IMR-90 (cell line): ENCODE measurements around the gene CUX1. TPM values are rescaled to one million over a fixed set of nuclear protein-coding genes. Genes with fewer than 3 reads are reported as not detected.

ENCODE experiments used
- ATAC-seq: fragments of 200-7000 bp; cut with Tn5 transposase; 2 replicates; pipeline ENCODE4 v1.9.1; 2020; ENCODE audit warnings: low read depth, mild to moderate bottlenecking, moderate library complexity
- BruUV-seq: library from RNA; stranded (reverse); fragments of 400-500 nt; replicated peaks from 2 replicates; lab custom pipeline; 2021; lab: Mats Ljungman, UMichigan
- CTCF ChIA-PET: fragments of 300-600 bp; formaldehyde crosslinking; extraction: SDS; loops from one replicate; lab custom pipeline; 2021; ENCODE audit warnings: antibody characterized with exemption; lab: Yijun Ruan, JAX
- POLR2A ChIA-PET: fragments of 300-600 bp; sonication (Branson Sonifier 250); formaldehyde crosslinking; loops from one replicate; lab custom pipeline; 2022; ENCODE audit warnings: antibody characterized with exemption; ENCODE audit not compliant: unreplicated experiment; lab: Charles Lee
- DNase-seq: peaks from one replicate; pipeline ENCODE4 v3.0.0; 2013
- H2AFZ ChIP-seq: replicated peaks from 2 replicates; pipeline ENCODE3; 2013; ENCODE audit warnings: low read length, mild to moderate bottlenecking; ENCODE audit not compliant: poor library complexity
- H2AK5ac ChIP-seq: 2 replicates; pipeline ENCODE4 v1.6.1; 2013; ENCODE audit warnings: low read depth, low read length, inconsistent platforms
- H2AK9ac ChIP-seq: replicated peaks from 2 replicates; pipeline ENCODE3; 2013; ENCODE audit warnings: mild to moderate bottlenecking, low read depth, low read length, moderate library complexity; ENCODE audit not compliant: poor library complexity
- H2BK120ac ChIP-seq: 2 replicates; pipeline ENCODE4 v1.6.1; 2013; ENCODE audit warnings: low read depth, low read length, inconsistent platforms
- H2BK15ac ChIP-seq: 3 replicates; pipeline ENCODE4 v1.6.1; 2013; ENCODE audit warnings: low read depth, low read length, inconsistent platforms
- H2BK20ac ChIP-seq: 2 replicates; pipeline ENCODE4 v1.6.1; 2013; ENCODE audit warnings: low read depth, mild to moderate bottlenecking, inconsistent platforms, low read length, moderate library complexity
- H2BK5ac ChIP-seq: 2 replicates; pipeline ENCODE4 v1.6.1; 2013; ENCODE audit warnings: mild to moderate bottlenecking, low read depth, low read length, inconsistent platforms; ENCODE audit not compliant: poor library complexity, severe bottlenecking
- H3K14ac ChIP-seq: replicated peaks from 2 replicates; pipeline ENCODE4 v1.6.1; 2013; ENCODE audit warnings: low read depth, low read length, inconsistent platforms
- H3K18ac ChIP-seq: 2 replicates; pipeline ENCODE4 v1.6.1; 2013; ENCODE audit warnings: low read depth, low read length, control low read depth
- H3K23ac ChIP-seq: 2 replicates; pipeline ENCODE4 v1.6.1; 2013; ENCODE audit warnings: low read depth, low read length, inconsistent platforms
- H3K27ac ChIP-seq: 2 replicates; pipeline ENCODE4 v1.5.1; 2013; ENCODE audit warnings: mild to moderate bottlenecking, control low read depth, low read length; ENCODE audit not compliant: insufficient read depth
- H3K27me3 ChIP-seq: 2 replicates; pipeline ENCODE4 v1.6.1; 2013; ENCODE audit warnings: low read length; ENCODE audit not compliant: control insufficient read depth, insufficient read depth
- H3K36me3 ChIP-seq: 2 replicates; pipeline ENCODE4 v1.6.1; 2013; ENCODE audit warnings: low read length, mixed read lengths; ENCODE audit not compliant: control insufficient read depth, insufficient read depth
- H3K4ac ChIP-seq: 2 replicates; pipeline ENCODE4 v1.6.1; 2013; ENCODE audit warnings: low read depth, low read length, inconsistent platforms
- H3K4me1 ChIP-seq: 2 replicates; pipeline ENCODE4 v1.6.1; 2013; ENCODE audit warnings: low read length, mixed read lengths; ENCODE audit not compliant: control insufficient read depth, insufficient read depth
- H3K4me2 ChIP-seq: 2 replicates; pipeline ENCODE4 v1.6.1; 2013; ENCODE audit warnings: low read depth, mild to moderate bottlenecking, control low read depth, low read length, moderate library complexity
- H3K4me3 ChIP-seq: 2 replicates; pipeline ENCODE4 v1.5.1; 2013; ENCODE audit warnings: low read depth, mild to moderate bottlenecking, control low read depth, low read length, moderate library complexity; ENCODE audit not compliant: insufficient read depth
- H3K56ac ChIP-seq: 2 replicates; pipeline ENCODE4 v1.6.1; 2013; ENCODE audit warnings: low read length, inconsistent platforms; ENCODE audit not compliant: insufficient read depth; ENCODE audit errors: extremely low read depth
- H3K79me1 ChIP-seq, 2 experiments: 2 replicates each; pipeline ENCODE4 v1.6.1; 2013; ENCODE audit warnings: low read length in 2 of 2, inconsistent platforms in 1 of 2, low read depth in 1 of 2
- H3K9ac ChIP-seq: 2 replicates; pipeline ENCODE4 v1.6.1; 2013; ENCODE audit warnings: low read depth, low read length, control low read depth
- H3K9me1 ChIP-seq: 2 replicates; pipeline ENCODE4 v1.6.1; 2013; ENCODE audit warnings: low read length, inconsistent platforms; ENCODE audit not compliant: insufficient read depth
- H3K9me3 ChIP-seq: 2 replicates; pipeline ENCODE4 v1.6.1; 2013; ENCODE audit warnings: low read length; ENCODE audit not compliant: control insufficient read depth, insufficient read depth
- H4K20me1 ChIP-seq: 2 replicates; pipeline ENCODE4 v1.6.1; 2013; ENCODE audit warnings: low read length, inconsistent platforms; ENCODE audit not compliant: insufficient read depth
- H4K5ac ChIP-seq: 2 replicates; pipeline ENCODE4 v1.6.1; 2013; ENCODE audit warnings: mild to moderate bottlenecking, low read depth, low read length, control low read depth
- H4K8ac ChIP-seq, 2 experiments: 2 replicates each; pipeline ENCODE4 v1.6.1; 2013; ENCODE audit warnings: low read depth in 2 of 2, low read length in 2 of 2, control low read depth in 1 of 2, inconsistent platforms in 1 of 2
- H4K91ac ChIP-seq: 2 replicates; pipeline ENCODE4 v1.6.1; 2013; ENCODE audit warnings: low read depth, low read length, inconsistent platforms; ENCODE audit not compliant: insufficient read depth
- BHLHE40 ChIP-seq: fragments of 150-350 bp; IDR thresholded peaks from 2 replicates; pipeline ENCODE4 v1.6.1; 2016; ENCODE audit warnings: mild to moderate bottlenecking, low read depth, low read length
- CEBPB ChIP-seq: IDR thresholded peaks from 2 replicates; pipeline ENCODE4 v1.6.1; 2012; ENCODE audit warnings: low read depth, low read length, improper control_type of control experiment
- CHD1 ChIP-seq: IDR thresholded peaks from 2 replicates; pipeline ENCODE4 v1.6.1; 2012; ENCODE audit warnings: low read depth, low read length, improper control_type of control experiment
- FOS ChIP-seq: fragments of 150-350 bp; IDR thresholded peaks from 2 replicates; pipeline ENCODE4 v1.6.1; 2016; ENCODE audit warnings: low read depth, low read length
- MAFK ChIP-seq: IDR thresholded peaks from 2 replicates; pipeline ENCODE4 v1.6.1; 2012; ENCODE audit warnings: low read depth, low read length, improper control_type of control experiment
- MXI1 ChIP-seq: IDR thresholded peaks from 2 replicates; pipeline ENCODE4 v1.6.1; 2012; ENCODE audit warnings: low read depth, mild to moderate bottlenecking, low read length, moderate library complexity, borderline replicate concordance
- NFE2L2 ChIP-seq: fragments of 150-350 bp; IDR thresholded peaks from 2 replicates; pipeline ENCODE4 v1.6.1; 2016; ENCODE audit warnings: low read depth, mild to moderate bottlenecking, low read length
- POLR2A ChIP-seq: IDR thresholded peaks from 2 replicates; pipeline ENCODE4 v1.6.1; 2012; ENCODE audit warnings: mild to moderate bottlenecking, low read depth, low read length
- RAD21 ChIP-seq: IDR thresholded peaks from 2 replicates; pipeline ENCODE4 v1.6.1; 2012; ENCODE audit warnings: low read length, improper control_type of control experiment
- RCOR1 ChIP-seq: IDR thresholded peaks from 2 replicates; pipeline ENCODE4 v1.6.1; 2012; ENCODE audit warnings: mild to moderate bottlenecking, low read length, improper control_type of control experiment; ENCODE audit not compliant: insufficient replicate concordance
- RFX5 ChIP-seq: IDR thresholded peaks from 2 replicates; pipeline ENCODE4 v1.8.0; 2012; ENCODE audit warnings: low read depth, mild to moderate bottlenecking, low read length, moderate library complexity
- SMC3 ChIP-seq: fragments of 150-350 bp; IDR thresholded peaks from 2 replicates; pipeline ENCODE4 v1.6.1; 2016; ENCODE audit warnings: low read depth, mild to moderate bottlenecking, antibody characterized with exemption, low read length, moderate library complexity
- WGBS, 2 experiments: methylation state at CpG; one replicate each; pipeline versions ENCODE4 v1.1.5 to v1.1.7; 2013; ENCODE audit warnings: missing lambda C conversion rate in 2 of 2; ENCODE audit not compliant: insufficient read length in 1 of 2; ENCODE audit errors: extremely low coverage in 2 of 2; 5-methylcytosine and 5-hydroxymethylcytosine counted together
- dilution Hi-C: fragments of 300-500 bp; cut with HindIII; formaldehyde crosslinking; loops from one replicate; pipeline ENCODE4 v1.14.3; 2018; ENCODE audit warnings: low sequenced_read_pairs; ENCODE audit not compliant: unreplicated experiment
- in situ Hi-C: fragments of 300-500 bp; cut with MboI; formaldehyde crosslinking; loops from 3 replicates; pipeline ENCODE4 v1.14.3; 2019; ENCODE audit warnings: low sequenced_read_pairs, inconsistent platforms, mixed read lengths
- intact Hi-C: fragments of 100-400 bp; cut with micrococcal nuclease; formaldehyde crosslinking; loops from 2 replicates; pipeline ENCODE4 v1.10.0; 2022
- polyA plus RNA-seq, 3 experiments: library from polyadenylated mRNA; depleted of rRNA; stranded (reverse); fragments of >200 nt; gene quantifications; 2 replicates each; pipeline ENCODE4 v1.2.3, GENCODE V29; 2012; ENCODE audit warnings: low replicate concordance in 1 of 3
- total RNA-seq: library from RNA; depleted of rRNA; stranded (reverse); fragments of >200 nt; gene quantifications from 2 replicates; pipeline ENCODE4 v1.2.3, GENCODE V29; 2012
- TF ChIP-seq, protein P1 (sequence below): conservative IDR thresholded peaks from 2 replicates; pipeline ENCODE4 v1.5.1; 2012; ENCODE audit warnings: mild to moderate bottlenecking, low read depth, low read length, improper control_type of control experiment
- TF ChIP-seq, protein P2 (sequence below): fragments of 150-350 bp; IDR thresholded peaks from 2 replicates; pipeline ENCODE4 v1.6.1; 2016; ENCODE audit warnings: low read depth, mild to moderate bottlenecking, low read length, moderate library complexity, borderline replicate concordance
- TF ChIP-seq, protein P3 (sequence below): fragments of 150-350 bp; IDR thresholded peaks from 2 replicates; pipeline ENCODE4 v1.6.1; 2017; ENCODE audit warnings: mild to moderate bottlenecking, antibody characterized with exemption, low read length, low read depth

The CUX1 gene
- total and polyA plus RNA-seq, 2 of the 4 experiments (the other 2 are of a cell fraction), result 19.7 to 46.4 TPM

DNA sequence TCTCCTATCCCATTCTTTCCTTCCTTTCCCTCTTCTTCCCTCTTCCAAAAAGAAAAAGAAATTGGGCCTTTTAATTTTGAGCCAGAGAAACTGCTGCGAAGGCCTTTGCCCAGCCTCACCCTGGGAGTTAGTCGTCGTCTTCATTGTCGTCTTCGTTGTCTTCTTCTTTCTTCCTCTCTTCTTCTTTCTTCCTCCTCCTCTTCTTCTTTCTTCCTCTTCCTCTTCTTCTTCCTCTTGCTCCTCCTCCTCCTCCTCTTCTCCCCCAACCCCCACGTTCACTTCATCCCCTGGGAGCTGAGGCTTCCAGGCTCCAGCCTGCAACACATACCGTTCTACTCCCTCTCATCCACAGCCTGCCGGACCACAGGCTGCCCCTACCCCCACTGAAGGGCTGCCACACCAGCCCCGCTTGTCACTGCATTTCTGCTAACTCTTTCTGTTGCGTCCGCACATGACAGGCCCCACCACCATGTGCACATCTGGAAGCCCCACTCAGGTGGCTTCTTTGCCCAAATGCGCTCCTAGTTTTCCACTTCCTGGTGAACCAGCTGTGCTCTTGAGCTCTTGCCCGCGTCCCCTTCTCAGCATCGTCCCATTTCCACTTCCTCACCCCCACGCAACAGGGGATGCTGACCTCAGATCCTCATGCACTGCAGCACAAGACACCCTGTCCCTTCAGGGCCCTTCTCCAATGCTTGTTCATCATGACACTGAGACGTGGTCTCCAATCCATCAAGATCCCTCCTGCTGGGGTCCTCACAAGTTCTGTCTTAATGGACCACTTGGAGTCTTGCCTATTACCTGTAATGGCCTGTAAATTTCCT is 374.3 kb downstream of the CUX1 start:
- Histone ChIP-seq H3K27me3 (no peaks in the 10 kb centered on the region), H2BK5ac (no peak overlapping the region), H2AFZ (no peak overlapping the region), H3K9me1 (no peaks in the 10 kb centered on the region; the same call in 1 of the 2 replicates), H3K4me1 (no peaks in the 10 kb centered on the region), H2AK5ac (no peak overlapping the region), H4K5ac (no peak overlapping the region), H3K4me3 (no peak overlapping the region), H4K20me1 (no peaks in the 10 kb centered on the region), H3K9ac (no peak overlapping the region), H2BK120ac (no peak overlapping the region), H3K36me3 (peaks cover 42% of the 10 kb centered on the region), H4K91ac (no peak overlapping the region), H3K4me2 (no peak overlapping the region), H3K18ac (no peak overlapping the region), H3K14ac (no peak overlapping the region), H4K8ac (no peak overlapping the region), H3K27ac (no peak overlapping the region), H3K4ac (no peak overlapping the region), H3K9me3 (no peaks in the 10 kb centered on the region), H2AK9ac (no peak overlapping the region), H3K56ac (no peak overlapping the region), H3K79me1 (no peaks in the 10 kb centered on the region; a peak in 1 of 4 replicates), H2BK20ac (no peak overlapping the region), H2BK15ac (no peak overlapping the region), H3K23ac (no peak overlapping the region)
- CTCF ChIA-PET, result no interaction called here
- in situ Hi-C loops (no loop called here), intact Hi-C loops (no loop called here), dilution Hi-C loops (no loop called here)
- POLR2A ChIA-PET, result no interaction called here
- BruUV-seq, result no TSS peak
- WGBS, 2 experiments, result 91% methylated on average over 14 of the region's 17 CpGs; no CpG with 5 or more reads in 1 of the 2 experiments
- ATAC-seq (no peak), DNase-seq (no peak)
- TF ChIP-seq CEBPB, result no peak
- no peak for TF ChIP-seq NFE2L2
- TF ChIP-seq, protein P1, sequence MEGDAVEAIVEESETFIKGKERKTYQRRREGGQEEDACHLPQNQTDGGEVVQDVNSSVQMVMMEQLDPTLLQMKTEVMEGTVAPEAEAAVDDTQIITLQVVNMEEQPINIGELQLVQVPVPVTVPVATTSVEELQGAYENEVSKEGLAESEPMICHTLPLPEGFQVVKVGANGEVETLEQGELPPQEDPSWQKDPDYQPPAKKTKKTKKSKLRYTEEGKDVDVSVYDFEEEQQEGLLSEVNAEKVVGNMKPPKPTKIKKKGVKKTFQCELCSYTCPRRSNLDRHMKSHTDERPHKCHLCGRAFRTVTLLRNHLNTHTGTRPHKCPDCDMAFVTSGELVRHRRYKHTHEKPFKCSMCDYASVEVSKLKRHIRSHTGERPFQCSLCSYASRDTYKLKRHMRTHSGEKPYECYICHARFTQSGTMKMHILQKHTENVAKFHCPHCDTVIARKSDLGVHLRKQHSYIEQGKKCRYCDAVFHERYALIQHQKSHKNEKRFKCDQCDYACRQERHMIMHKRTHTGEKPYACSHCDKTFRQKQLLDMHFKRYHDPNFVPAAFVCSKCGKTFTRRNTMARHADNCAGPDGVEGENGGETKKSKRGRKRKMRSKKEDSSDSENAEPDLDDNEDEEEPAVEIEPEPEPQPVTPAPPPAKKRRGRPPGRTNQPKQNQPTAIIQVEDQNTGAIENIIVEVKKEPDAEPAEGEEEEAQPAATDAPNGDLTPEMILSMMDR, result no peak
- TF ChIP-seq RCOR1, result no peak
- no peak for TF ChIP-seq BHLHE40
- no peak for TF ChIP-seq POLR2A
- no peak for TF ChIP-seq FOS
- no peak for TF ChIP-seq CHD1
- no peak for TF ChIP-seq SMC3
- TF ChIP-seq RFX5, result no peak
- TF ChIP-seq MAFK, result no peak
- TF ChIP-seq RAD21, result no peak
- TF ChIP-seq, protein P2, sequence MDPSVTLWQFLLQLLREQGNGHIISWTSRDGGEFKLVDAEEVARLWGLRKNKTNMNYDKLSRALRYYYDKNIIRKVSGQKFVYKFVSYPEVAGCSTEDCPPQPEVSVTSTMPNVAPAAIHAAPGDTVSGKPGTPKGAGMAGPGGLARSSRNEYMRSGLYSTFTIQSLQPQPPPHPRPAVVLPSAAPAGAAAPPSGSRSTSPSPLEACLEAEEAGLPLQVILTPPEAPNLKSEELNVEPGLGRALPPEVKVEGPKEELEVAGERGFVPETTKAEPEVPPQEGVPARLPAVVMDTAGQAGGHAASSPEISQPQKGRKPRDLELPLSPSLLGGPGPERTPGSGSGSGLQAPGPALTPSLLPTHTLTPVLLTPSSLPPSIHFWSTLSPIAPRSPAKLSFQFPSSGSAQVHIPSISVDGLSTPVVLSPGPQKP, result no peak
- TF ChIP-seq, protein P3, sequence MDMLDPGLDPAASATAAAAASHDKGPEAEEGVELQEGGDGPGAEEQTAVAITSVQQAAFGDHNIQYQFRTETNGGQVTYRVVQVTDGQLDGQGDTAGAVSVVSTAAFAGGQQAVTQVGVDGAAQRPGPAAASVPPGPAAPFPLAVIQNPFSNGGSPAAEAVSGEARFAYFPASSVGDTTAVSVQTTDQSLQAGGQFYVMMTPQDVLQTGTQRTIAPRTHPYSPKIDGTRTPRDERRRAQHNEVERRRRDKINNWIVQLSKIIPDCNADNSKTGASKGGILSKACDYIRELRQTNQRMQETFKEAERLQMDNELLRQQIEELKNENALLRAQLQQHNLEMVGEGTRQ, result no peak
- no peak for TF ChIP-seq MXI1
